Breast epithelium (tissue), 4 donors: ENCODE data around the gene PRKCD. TPM values are rescaled to one million over a fixed set of nuclear protein-coding genes. Genes with fewer than 3 reads are reported as not detected.

Experiments
- DNase-seq, 2 donors: peaks; one replicate each; pipeline ENCODE4 v3.0.0-alpha.2; 2019; ENCODE audit warnings: low spot score in 2 of 2
- H3K27ac ChIP-seq, 2 donors: fragments of 200-600 bp; sonication (generic) in 1 of 2; one replicate each; pipeline ENCODE4 v1.5.1; 2016 to 2019; ENCODE audit warnings: mild to moderate bottlenecking in 1 of 2
- H3K27me3 ChIP-seq, 2 donors: fragments of 200-600 bp; sonication (generic) in 1 of 2; one replicate each; pipeline versions ENCODE4 v1.5.1 to v1.6.0; 2017 to 2019; ENCODE audit warnings: control low read depth in 1 of 2, mild to moderate bottlenecking in 1 of 2
- H3K36me3 ChIP-seq: fragments of 200-600 bp; one replicate; pipeline ENCODE4 v1.5.1; 2019
- H3K4me1 ChIP-seq, 2 donors: fragments of 200-600 bp; sonication (generic); one replicate each; pipeline ENCODE4 v1.5.1; 2016 to 2019; ENCODE audit warnings: control low read depth in 1 of 2
- H3K4me3 ChIP-seq, 3 donors: fragments of 200-600 bp; sonication (generic); 1 replicate in 2 of 3; 2 replicates in 1 of 3; pipeline ENCODE4 v1.5.1; 2016 to 2019; ENCODE audit warnings: mild to moderate bottlenecking in 3 of 3, moderate library complexity in 2 of 3
- H3K9me3 ChIP-seq, 2 donors: fragments of 200-600 bp; sonication (generic) in 1 of 2; one replicate each; pipeline ENCODE4 v1.5.1; 2016 to 2019; ENCODE audit warnings: control low read depth in 1 of 2
- POLR2A ChIP-seq: fragments of 450-650 bp; IDR thresholded peaks from one replicate; pipeline ENCODE4 v1.6.1; 2016; ENCODE audit warnings: antibody characterized with exemption, mild to moderate bottlenecking, moderate library complexity
- POLR2AphosphoS5 ChIP-seq, 3 donors: sonication (generic); formaldehyde crosslinking; IDR thresholded peaks; one replicate each; pipeline ENCODE4 v1.6.1; 2017; ENCODE audit warnings: antibody characterized with exemption in 3 of 3
- intact Hi-C: fragments of 100-400 bp; cut with DNase I; formaldehyde crosslinking; loops from one replicate; pipeline ENCODE4 v1.15.1; 2023; ENCODE audit warnings: low total_unique reads
- total RNA-seq, 3 donors: library from RNA; depleted of rRNA; stranded (reverse); fragments of >200 nt; gene quantifications; one replicate each; pipeline ENCODE4 v1.1.0, GENCODE V29; 2016
- TF ChIP-seq, protein P1 (sequence below), 3 donors: fragments of 450-650 bp; IDR thresholded peaks; one replicate each; pipeline ENCODE4 v1.5.1; 2016 to 2017; ENCODE audit warnings: antibody characterized with exemption in 3 of 3, mild to moderate bottlenecking in 3 of 3, moderate library complexity in 3 of 3

The PRKCD gene
- total RNA-seq, 3 donors from 2014 or later: 14.0 to 36.8 (median 15.1) TPM

DNA sequence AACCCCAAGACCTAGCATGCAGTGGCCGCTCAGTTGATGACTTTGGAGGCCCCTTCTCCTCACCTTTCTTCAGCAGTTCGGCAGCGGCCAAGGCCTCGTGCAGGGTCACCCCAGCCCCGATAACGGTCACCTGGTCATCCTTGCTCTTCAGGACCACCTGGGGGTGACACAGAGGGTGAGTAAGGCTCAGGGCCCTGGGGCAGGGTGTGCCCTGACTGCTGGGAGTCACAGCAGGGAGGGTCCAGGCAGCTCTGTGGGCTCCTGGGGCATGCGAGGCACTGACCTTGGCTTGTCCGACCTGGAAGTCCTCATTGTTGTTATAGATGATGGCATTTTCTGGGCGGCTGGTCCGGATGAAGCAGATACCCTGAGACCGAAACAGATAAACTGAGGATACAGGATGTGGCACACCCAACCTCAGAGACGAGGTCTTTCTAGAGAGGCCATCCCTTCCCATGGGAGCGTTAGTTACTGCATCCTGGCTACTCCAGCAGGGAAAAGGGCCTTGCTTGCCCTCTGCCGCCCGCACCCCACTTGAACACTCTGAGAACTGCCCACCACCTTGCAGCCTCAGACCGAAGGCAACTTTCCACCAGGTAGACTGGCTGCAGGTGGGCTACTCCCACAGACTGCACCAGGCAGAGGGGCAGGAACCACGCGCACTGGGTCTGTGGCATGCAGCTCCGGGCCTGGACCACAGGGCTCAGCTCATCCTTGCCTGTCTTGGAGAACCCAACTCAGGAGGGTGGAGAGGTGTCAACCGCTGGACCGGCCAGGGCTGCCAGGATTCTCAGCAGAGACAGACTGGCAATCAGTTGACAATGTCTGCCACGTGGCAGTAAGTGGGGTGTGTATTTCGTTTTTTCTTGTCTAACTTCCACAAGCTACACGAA lies 67.2 kb downstream of the PRKCD start:
- H3K4me3 ChIP-seq: no peak overlapping the region
- H3K36me3 ChIP-seq: peaks cover 17% of the 10 kb centered on the region
- DNase-seq: no peak
- H3K27me3 ChIP-seq: no peaks in the 10 kb centered on the region
- H3K4me1 ChIP-seq: no peaks in the 10 kb centered on the region
- no peak overlapping the region for H3K27ac ChIP-seq
- H3K9me3 ChIP-seq: no peaks in the 10 kb centered on the region
- TF ChIP-seq POLR2AphosphoS5 (IDR thresholded peaks at IDR 0.05) (no peak), POLR2A (no peak)
- TF ChIP-seq, protein P1, sequence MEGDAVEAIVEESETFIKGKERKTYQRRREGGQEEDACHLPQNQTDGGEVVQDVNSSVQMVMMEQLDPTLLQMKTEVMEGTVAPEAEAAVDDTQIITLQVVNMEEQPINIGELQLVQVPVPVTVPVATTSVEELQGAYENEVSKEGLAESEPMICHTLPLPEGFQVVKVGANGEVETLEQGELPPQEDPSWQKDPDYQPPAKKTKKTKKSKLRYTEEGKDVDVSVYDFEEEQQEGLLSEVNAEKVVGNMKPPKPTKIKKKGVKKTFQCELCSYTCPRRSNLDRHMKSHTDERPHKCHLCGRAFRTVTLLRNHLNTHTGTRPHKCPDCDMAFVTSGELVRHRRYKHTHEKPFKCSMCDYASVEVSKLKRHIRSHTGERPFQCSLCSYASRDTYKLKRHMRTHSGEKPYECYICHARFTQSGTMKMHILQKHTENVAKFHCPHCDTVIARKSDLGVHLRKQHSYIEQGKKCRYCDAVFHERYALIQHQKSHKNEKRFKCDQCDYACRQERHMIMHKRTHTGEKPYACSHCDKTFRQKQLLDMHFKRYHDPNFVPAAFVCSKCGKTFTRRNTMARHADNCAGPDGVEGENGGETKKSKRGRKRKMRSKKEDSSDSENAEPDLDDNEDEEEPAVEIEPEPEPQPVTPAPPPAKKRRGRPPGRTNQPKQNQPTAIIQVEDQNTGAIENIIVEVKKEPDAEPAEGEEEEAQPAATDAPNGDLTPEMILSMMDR (IDR thresholded peaks at IDR 0.05): no peak
- intact Hi-C loops: no loop called here

DNA sequence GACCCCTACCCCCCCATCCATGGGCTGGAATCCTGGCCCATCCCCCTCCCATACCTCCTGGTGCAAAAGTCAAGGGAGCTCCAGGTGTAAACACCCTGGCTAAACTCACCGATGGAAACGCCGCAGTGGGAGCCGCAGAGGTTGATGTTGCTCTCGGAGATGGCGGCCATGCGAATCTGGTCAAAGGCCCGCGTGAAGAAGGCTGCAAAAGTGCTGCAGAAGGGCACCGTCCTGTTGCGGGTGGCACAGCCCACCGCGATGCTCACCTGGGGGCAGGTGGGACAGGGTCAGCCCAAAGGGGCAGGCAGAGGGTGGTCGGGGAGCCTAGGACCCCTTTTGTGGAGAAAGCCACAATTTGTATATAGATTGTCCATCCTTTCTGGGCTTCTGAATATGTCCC lies 68.2 kb downstream of the PRKCD start:
- TF ChIP-seq, protein P1 (IDR thresholded peaks at IDR 0.05): no peak
- TF ChIP-seq POLR2A: no peak
- no peak for TF ChIP-seq POLR2AphosphoS5 (IDR thresholded peaks at IDR 0.05)
- H3K4me1 ChIP-seq: no peaks in the 10 kb centered on the region
- no peaks in the 10 kb centered on the region for H3K9me3 ChIP-seq
- intact Hi-C loops: no loop called here
- DNase-seq: no peak
- H3K36me3 ChIP-seq: peaks cover 17% of the 10 kb centered on the region
- H3K27me3 ChIP-seq: no peaks in the 10 kb centered on the region
- H3K4me3 ChIP-seq: no peak overlapping the region
- no peak overlapping the region for H3K27ac ChIP-seq

- no peaks in the 10 kb centered on the region for H3K27me3 ChIP-seq
- H3K4me3 ChIP-seq: no peak overlapping the region
- H3K36me3 ChIP-seq: peaks cover 17% of the 10 kb centered on the region
- H3K4me1 ChIP-seq: no peaks in the 10 kb centered on the region
- TF ChIP-seq POLR2AphosphoS5 (IDR thresholded peaks at IDR 0.05) (no peak), POLR2A (no peak)
- TF ChIP-seq, protein P1 (IDR thresholded peaks at IDR 0.05): no peak
- intact Hi-C loops: no loop called here
- no peak overlapping the region for H3K27ac ChIP-seq
- no peak for DNase-seq
- no peaks in the 10 kb centered on the region for H3K9me3 ChIP-seq
Measured at GRCh38 chr3:53229606-53230005, 68.6 kb downstream of the PRKCD start.

DNA sequence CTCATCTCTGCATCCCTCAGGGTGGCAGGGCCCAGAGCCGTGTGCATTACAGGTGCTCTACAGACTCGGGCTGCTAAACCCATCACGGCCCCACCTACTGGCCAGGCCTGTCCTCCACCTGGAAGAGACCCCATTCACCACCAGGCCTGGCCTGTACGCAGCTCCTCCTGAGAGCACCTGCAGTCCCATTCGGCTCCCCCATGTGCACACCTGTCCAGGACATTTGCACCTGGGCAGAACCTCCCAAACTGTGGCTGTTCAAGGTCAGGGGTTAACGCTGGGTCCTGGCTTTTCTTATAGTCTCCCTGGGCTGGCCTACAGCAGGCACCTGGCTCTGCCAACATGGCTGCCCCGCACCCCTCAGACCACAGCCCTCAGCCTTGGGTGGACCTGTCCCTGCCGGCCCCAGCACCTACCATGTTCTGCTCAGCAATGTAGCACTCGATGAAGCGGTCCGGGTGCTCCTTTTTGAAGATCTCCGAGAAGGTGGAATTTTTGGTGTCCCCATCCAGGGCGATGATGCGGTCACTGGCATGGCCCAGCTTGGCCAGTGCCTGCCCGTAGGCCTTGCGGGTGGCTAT lies 69.1 kb downstream of the PRKCD start:
- Histone ChIP-seq H3K4me3 (no peak overlapping the region), H3K9me3 (no peaks in the 10 kb centered on the region), H3K36me3 (peaks cover 17% of the 10 kb centered on the region), H3K27ac (no peak overlapping the region), H3K4me1 (no peaks in the 10 kb centered on the region), H3K27me3 (no peaks in the 10 kb centered on the region)
- TF ChIP-seq POLR2A: no peak
- no peak for TF ChIP-seq POLR2AphosphoS5 (IDR thresholded peaks at IDR 0.05)
- TF ChIP-seq, protein P1 (IDR thresholded peaks at IDR 0.05): no peak
- no peak for DNase-seq
- intact Hi-C loops: no loop called here

GRCh38 chr3:53230789-53231188 lies 69.8 kb downstream of the PRKCD start:
- no peak overlapping the region for H3K4me3 ChIP-seq
- no peaks in the 10 kb centered on the region for H3K4me1 ChIP-seq
- no peak overlapping the region for H3K27ac ChIP-seq
- intact Hi-C loops: no loop called here
- no peaks in the 10 kb centered on the region for H3K27me3 ChIP-seq
- DNase-seq: no peak
- TF ChIP-seq POLR2A (no peak), POLR2AphosphoS5 (IDR thresholded peaks at IDR 0.05) (no peak)
- TF ChIP-seq, protein P1 (IDR thresholded peaks at IDR 0.05): no peak
- H3K9me3 ChIP-seq: no peaks in the 10 kb centered on the region
- H3K36me3 ChIP-seq: peaks cover 17% of the 10 kb centered on the region
